Hematopoietic multipotent progenitor cell treated with erythropoietin and hydrocortisone succinate and interleukin-3 and kit ligand, for 6 days (in vitro differentiated cells): ENCODE results near the gene DUSP7.

Experiments
- DNase-seq: peaks from one replicate; pipeline ENCODE4 v3.0.0-alpha.2; 2015

Gene DUSP7

GRCh38 chr3:52023860-52024764 is 32.3 kb downstream of the DUSP7 start:
- no peak for DNase-seq

GRCh38 chr3:52023101-52023770 is 33.1 kb downstream of the DUSP7 start:
- DNase-seq, result no peak

GRCh38 chr3:52022323-52023100 is 33.9 kb downstream of the DUSP7 start:
- DNase-seq, result peak; percentile 42

GRCh38 chr3:52021489-52022268 is 34.7 kb downstream of the DUSP7 start:
- peak; percentile 21 for DNase-seq

- DNase-seq, result no peak
Observed at GRCh38 chr3:52020796-52021195, 35.6 kb downstream of the DUSP7 start.

- no peak for DNase-seq
Observed at GRCh38 chr3:52019352-52020080, 36.9 kb downstream of the DUSP7 start.

- no peak for DNase-seq
Observed at GRCh38 chr3:52018319-52019000, 37.9 kb downstream of the DUSP7 start.

- DNase-seq, result no peak
Observed at GRCh38 chr3:52017586-52017985, 38.8 kb downstream of the DUSP7 start.

- no peak for DNase-seq
Observed at GRCh38 chr3:52015438-52016228, 40.7 kb downstream of the DUSP7 start.

- peak; percentile 55 for DNase-seq
Observed at GRCh38 chr3:52014613-52015012, 41.8 kb downstream of the DUSP7 start.

GRCh38 chr3:52013802-52014598 is 42.4 kb downstream of the DUSP7 start:
- no peak for DNase-seq

GRCh38 chr3:52012699-52013098 is 43.7 kb downstream of the DUSP7 start:
- DNase-seq, result no peak

- no peak for DNase-seq
Observed at GRCh38 chr3:52010431-52010830, 45.9 kb downstream of the DUSP7 start.

GRCh38 chr3:52007291-52007690 is 49.1 kb downstream of the DUSP7 start:
- DNase-seq, result no peak

GRCh38 chr3:52006820-52007133 is 49.6 kb downstream of the DUSP7 start:
- DNase-seq, result no peak

GRCh38 chr3:52006017-52006819 is 50.2 kb downstream of the DUSP7 start:
- DNase-seq, result peak; percentile 61

GRCh38 chr3:52005571-52005986 is 50.8 kb downstream of the DUSP7 start:
- DNase-seq, result no peak

GRCh38 chr3:52004906-52005395 is 51.4 kb downstream of the DUSP7 start:
- DNase-seq, result no peak
